ENCODE measurements around the gene STX4. TPM values are rescaled to one million over a fixed set of nuclear protein-coding genes. Genes with fewer than 3 reads are reported as not detected.

The STX4 gene
- total RNA-seq, 4 donors from 2014 or later = 45.7 to 70.7 (median 55.6) TPM

- no peak for TF ChIP-seq CTCF (IDR thresholded peaks at IDR 0.05; ENCODE audit: low read depth)
Observed at GRCh38 chr16:31081428-31082351, 48.3 kb downstream of the STX4 start.

GRCh38 chr16:31082368-31083045, 49.1 kb downstream of the STX4 start:
- no peak for TF ChIP-seq CTCF (IDR thresholded peaks at IDR 0.05; ENCODE audit: low read depth)

GRCh38 chr16:31083081-31083480, 49.7 kb downstream of the STX4 start:
- TF ChIP-seq CTCF (IDR thresholded peaks at IDR 0.05; ENCODE audit: low read depth) = no peak

GRCh38 chr16:31083556-31083955, 50.2 kb downstream of the STX4 start:
- TF ChIP-seq CTCF (IDR thresholded peaks at IDR 0.05; ENCODE audit: low read depth) = no peak

- no peak for TF ChIP-seq CTCF (IDR thresholded peaks at IDR 0.05; ENCODE audit: low read depth)
Observed at GRCh38 chr16:31083981-31084380, 50.6 kb downstream of the STX4 start.

- no peak for TF ChIP-seq CTCF (IDR thresholded peaks at IDR 0.05; ENCODE audit: low read depth)
Observed at GRCh38 chr16:31084584-31085302, 51.4 kb downstream of the STX4 start.

- TF ChIP-seq CTCF (IDR thresholded peaks at IDR 0.05; ENCODE audit: low read depth) = no peak
Observed at GRCh38 chr16:31085411-31085810, 52.1 kb downstream of the STX4 start.

Measured in subcutaneous adipose tissue (tissue), 4 donors.